Stimulated activated effector memory CD8-positive, alpha-beta T cell treated with anti-CD3 and anti-CD28 coated beads, Interleukin-12 subunit alpha, Interleukin-12 subunit beta, amount 100 ng/mL, for 72 hours (primary cell): Measurements from ENCODE around the gene TAF11.
A peak's percentile ranks its signal among the peaks of the same experiment; 100 is the strongest.
"Not testable (repeated sequence)": the region's sequence is repeated elsewhere in the genome, so short reads cannot be mapped to it uniquely, and the experiment has no call there.

Source experiments
- ATAC-seq: fragments of 150-1000 bp; cut with Tn5 transposase; 2 replicates; pipeline ENCODE4 v1.10.0; 2021
- DNase-seq, 2 donors: peaks; one replicate each; pipeline ENCODE4 v3.0.0; 2021 to 2022; ENCODE audit warnings: low spot score in 2 of 2
- H3K27ac Mint-ChIP-seq: one replicate; pipeline ENCODE4 v1.8.0; 2022; ENCODE audit warnings: mild to moderate bottlenecking, mixed read lengths
- H3K36me3 Mint-ChIP-seq: one replicate; pipeline ENCODE4 v1.8.0; 2022; ENCODE audit warnings: mild to moderate bottlenecking, mixed read lengths
- H3K4me1 Mint-ChIP-seq: one replicate; pipeline ENCODE4 v1.8.0; 2022; ENCODE audit warnings: mixed read lengths
- H3K4me3 Mint-ChIP-seq: one replicate; pipeline ENCODE4 v1.8.0; 2022; ENCODE audit warnings: mild to moderate bottlenecking, mixed read lengths
- H3K9me3 Mint-ChIP-seq: one replicate; pipeline ENCODE4 v1.8.0; 2022; ENCODE audit warnings: mixed read lengths

The TAF11 gene

GRCh38 chr6:34887753-34888513 lies at the start of gene TAF11:
Gene TAF11, minus strand, starts transcription at chr6:34888042. Its CDS starts 85 bp downstream, at chr6:34887957.
- Mint-ChIP-seq H3K4me1 (peaks cover 39% of the 10 kb centered on the region), H3K27ac (peak within 1 kb of the TSS; percentile 100), H3K4me3 (peak within 1 kb of the TSS; percentile 100), H3K9me3 (peaks cover 2% of the 10 kb centered on the region), H3K36me3 (peaks cover 37% of the 10 kb centered on the region)
- ATAC-seq (peak; percentile 92), DNase-seq (peak; percentile 77 to 94)

GRCh38 chr6:34934516-34934915 lies 46.7 kb upstream of the TAF11 start:
- Mint-ChIP-seq H3K4me3 (no peak overlapping the region), H3K4me1 (peaks cover 6% of the 10 kb centered on the region), H3K9me3 (no peaks in the 10 kb centered on the region), H3K36me3 (no peaks in the 10 kb centered on the region), H3K27ac (no peak overlapping the region)
- DNase-seq: no peak
- no peak for ATAC-seq

- not testable (repeated sequence) for H3K4me3 Mint-ChIP-seq, H3K9me3 Mint-ChIP-seq, ATAC-seq, DNase-seq, H3K36me3 Mint-ChIP-seq, H3K27ac Mint-ChIP-seq
- peaks cover 13% of the 10 kb centered on the region for H3K4me1 Mint-ChIP-seq
Observed at GRCh38 chr6:34932202-34932601, 44.4 kb upstream of the TAF11 start.

GRCh38 chr6:34930221-34930620 lies 42.4 kb upstream of the TAF11 start:
- ATAC-seq (no peak), DNase-seq (no peak)
- no peaks in the 10 kb centered on the region for H3K9me3 Mint-ChIP-seq
- no peak overlapping the region for H3K27ac Mint-ChIP-seq
- peaks cover 13% of the 10 kb centered on the region for H3K4me1 Mint-ChIP-seq
- no peak overlapping the region for H3K4me3 Mint-ChIP-seq
- no peaks in the 10 kb centered on the region for H3K36me3 Mint-ChIP-seq

GRCh38 chr6:34929241-34929978 lies 41.6 kb upstream of the TAF11 start:
- Mint-ChIP-seq H3K36me3 (no peaks in the 10 kb centered on the region), H3K4me1 (peaks cover 13% of the 10 kb centered on the region), H3K4me3 (no peak overlapping the region), H3K9me3 (no peaks in the 10 kb centered on the region), H3K27ac (no peak overlapping the region)
- ATAC-seq: no peak
- DNase-seq: no peak

- Mint-ChIP-seq H3K9me3 (no peaks in the 10 kb centered on the region), H3K36me3 (no peaks in the 10 kb centered on the region), H3K4me3 (no peak overlapping the region), H3K4me1 (peaks cover 13% of the 10 kb centered on the region), H3K27ac (no peak overlapping the region)
- DNase-seq: no peak
- ATAC-seq: no peak
Observed at GRCh38 chr6:34928695-34929094, 40.9 kb upstream of the TAF11 start.

- H3K4me1 Mint-ChIP-seq: peaks cover 13% of the 10 kb centered on the region
- H3K27ac Mint-ChIP-seq: no peak overlapping the region
- no peak overlapping the region for H3K4me3 Mint-ChIP-seq
- no peaks in the 10 kb centered on the region for H3K9me3 Mint-ChIP-seq
- no peak for ATAC-seq
- no peaks in the 10 kb centered on the region for H3K36me3 Mint-ChIP-seq
- no peak for DNase-seq
Observed at GRCh38 chr6:34928220-34928619, 40.4 kb upstream of the TAF11 start.

- Mint-ChIP-seq H3K4me3 (no peak overlapping the region), H3K36me3 (no peaks in the 10 kb centered on the region), H3K27ac (no peak overlapping the region), H3K9me3 (no peaks in the 10 kb centered on the region), H3K4me1 (peaks cover 13% of the 10 kb centered on the region)
- ATAC-seq (peak; percentile 52), DNase-seq (no peak)
Observed at GRCh38 chr6:34926655-34927054, 38.8 kb upstream of the TAF11 start.

GRCh38 chr6:34924831-34925625 lies 37.2 kb upstream of the TAF11 start:
- ATAC-seq: no peak
- no peak overlapping the region for H3K4me3 Mint-ChIP-seq
- no peaks in the 10 kb centered on the region for H3K36me3 Mint-ChIP-seq
- H3K9me3 Mint-ChIP-seq: no peaks in the 10 kb centered on the region
- peaks cover 12% of the 10 kb centered on the region for H3K4me1 Mint-ChIP-seq
- DNase-seq: no peak
- peak overlapping the region; percentile 11 for H3K27ac Mint-ChIP-seq

- Mint-ChIP-seq H3K4me3 (no peak overlapping the region), H3K36me3 (no peaks in the 10 kb centered on the region), H3K4me1 (peaks cover 6% of the 10 kb centered on the region), H3K27ac (no peak overlapping the region), H3K9me3 (no peaks in the 10 kb centered on the region)
- DNase-seq (no peak), ATAC-seq (peak; percentile 55)
Observed at GRCh38 chr6:34922177-34922663, 34.4 kb upstream of the TAF11 start.

- Mint-ChIP-seq H3K9me3 (no peaks in the 10 kb centered on the region), H3K36me3 (no peaks in the 10 kb centered on the region), H3K4me1 (peaks cover 6% of the 10 kb centered on the region), H3K27ac (no peak overlapping the region), H3K4me3 (no peak overlapping the region)
- DNase-seq (no peak), ATAC-seq (no peak)
Observed at GRCh38 chr6:34920097-34920496, 32.3 kb upstream of the TAF11 start.

GRCh38 chr6:34919651-34920050 lies 31.8 kb upstream of the TAF11 start:
- H3K27ac Mint-ChIP-seq: no peak overlapping the region
- no peak overlapping the region for H3K4me3 Mint-ChIP-seq
- ATAC-seq (no peak), DNase-seq (no peak)
- H3K4me1 Mint-ChIP-seq: peaks cover 6% of the 10 kb centered on the region
- no peaks in the 10 kb centered on the region for H3K9me3 Mint-ChIP-seq
- no peaks in the 10 kb centered on the region for H3K36me3 Mint-ChIP-seq

- no peak for ATAC-seq
- no peaks in the 10 kb centered on the region for H3K9me3 Mint-ChIP-seq
- no peak for DNase-seq
- no peak overlapping the region for H3K4me3 Mint-ChIP-seq
- peaks cover 7% of the 10 kb centered on the region for H3K36me3 Mint-ChIP-seq
- H3K27ac Mint-ChIP-seq: no peak overlapping the region
- peaks cover 12% of the 10 kb centered on the region for H3K4me1 Mint-ChIP-seq
Observed at GRCh38 chr6:34917626-34918285, 29.9 kb upstream of the TAF11 start.

- DNase-seq (no peak), ATAC-seq (no peak)
- H3K36me3 Mint-ChIP-seq: peaks cover 11% of the 10 kb centered on the region
- no peak overlapping the region for H3K4me3 Mint-ChIP-seq
- H3K4me1 Mint-ChIP-seq: peaks cover 25% of the 10 kb centered on the region
- no peaks in the 10 kb centered on the region for H3K9me3 Mint-ChIP-seq
- H3K27ac Mint-ChIP-seq: no peak overlapping the region
Observed at GRCh38 chr6:34916348-34916967, 28.6 kb upstream of the TAF11 start.
